Epithelial cell of proximal tubule (primary cell): Measurements from ENCODE around the gene ADGRG7. TPM values are rescaled to one million over a fixed set of nuclear protein-coding genes. Genes with fewer than 3 reads are reported as not detected.

ENCODE experiments used
- DNase-seq: peaks from one replicate; pipeline ENCODE4 v3.0.0-alpha.2; 2011; ENCODE audit warnings: low read depth
- H3K4me3 ChIP-seq: 2 replicates; pipeline ENCODE4 v1.5.1; 2011; ENCODE audit warnings: low read depth, mild to moderate bottlenecking, low read length
- CTCF ChIP-seq: conservative IDR thresholded peaks from 2 replicates; pipeline ENCODE4 v1.5.1; 2012; ENCODE audit warnings: low read depth, mild to moderate bottlenecking, low read length
- total RNA-seq: library from RNA; depleted of rRNA; stranded (reverse); fragments of >200 nt; gene quantifications from 2 replicates; pipeline ENCODE4 v1.2.3, GENCODE V29; 2015

Gene ADGRG7
- total RNA-seq, 1 donor from 2014 or later: not detected

- H3K4me3 ChIP-seq: no peak overlapping the region
- DNase-seq: no peak
- TF ChIP-seq CTCF: no peak
These were observed 134.1 kb downstream of the ADGRG7 start for GRCh38 chr3:100743535-100743934.

- DNase-seq: no peak
- no peak for TF ChIP-seq CTCF
- no peak overlapping the region for H3K4me3 ChIP-seq
These were observed 135.3 kb downstream of the ADGRG7 start for GRCh38 chr3:100744671-100745070.

Other genes with a start within 250 kb of the ADGRG7 start
- gene TOMM70, start 208.5 kb upstream of the ADGRG7 start, total RNA-seq: 27.5 and 37.0 TPM in 2 replicates
- 1.6 and 2.3 TPM in 2 replicates for gene LNP1, start 208.1 kb upstream of the ADGRG7 start, total RNA-seq
- gene TMEM45A, start 117.0 kb upstream of the ADGRG7 start, total RNA-seq: 1.8 and 2.1 TPM in 2 replicates
- 107 and 125 TPM in 2 replicates for gene TFG, start 99.9 kb downstream of the ADGRG7 start, total RNA-seq